Bronchial epithelial cell (primary cell): Measurements from ENCODE around the gene VRK1. TPM values are rescaled to one million over a fixed set of nuclear protein-coding genes. Genes with fewer than 3 reads are reported as not detected.

Experiments
- DNase-seq: peaks from one replicate; pipeline ENCODE4 v3.0.0-alpha.2; 2010; ENCODE audit warnings: low read depth
- FAIRE-seq: peaks from 2 replicates; lab custom pipeline; 2011; peaks lifted over from hg19 to GRCh38; lab: Jason Lieb, UNC
- H3K27me3 ChIP-seq: 2 replicates; pipeline ENCODE4 v1.5.1; 2011; ENCODE audit warnings: low read length; ENCODE audit not compliant: control insufficient read depth, insufficient read depth
- H3K36me3 ChIP-seq: 2 replicates; pipeline ENCODE4 v1.5.1; 2011; ENCODE audit warnings: low read length; ENCODE audit not compliant: control insufficient read depth, insufficient read depth
- H3K4me3 ChIP-seq: 2 replicates; pipeline ENCODE4 v1.5.1; 2011; ENCODE audit warnings: mild to moderate bottlenecking, low read depth, low read length, control low read depth
- total RNA-seq: library from RNA; depleted of rRNA; stranded (reverse); fragments of >200 nt; gene quantifications from 2 replicates; pipeline ENCODE4 v1.2.1, GENCODE V29; 2014
- TF ChIP-seq, protein P1 (sequence below): IDR thresholded peaks from 2 replicates; pipeline ENCODE4 v1.5.1; 2011; ENCODE audit warnings: mild to moderate bottlenecking, moderate library complexity, low read length, control low read depth, inconsistent platforms; ENCODE audit not compliant: insufficient read depth, severe bottlenecking

The VRK1 gene
- total RNA-seq, 1 donor from 2014 or later = 12.6 TPM

DNA sequence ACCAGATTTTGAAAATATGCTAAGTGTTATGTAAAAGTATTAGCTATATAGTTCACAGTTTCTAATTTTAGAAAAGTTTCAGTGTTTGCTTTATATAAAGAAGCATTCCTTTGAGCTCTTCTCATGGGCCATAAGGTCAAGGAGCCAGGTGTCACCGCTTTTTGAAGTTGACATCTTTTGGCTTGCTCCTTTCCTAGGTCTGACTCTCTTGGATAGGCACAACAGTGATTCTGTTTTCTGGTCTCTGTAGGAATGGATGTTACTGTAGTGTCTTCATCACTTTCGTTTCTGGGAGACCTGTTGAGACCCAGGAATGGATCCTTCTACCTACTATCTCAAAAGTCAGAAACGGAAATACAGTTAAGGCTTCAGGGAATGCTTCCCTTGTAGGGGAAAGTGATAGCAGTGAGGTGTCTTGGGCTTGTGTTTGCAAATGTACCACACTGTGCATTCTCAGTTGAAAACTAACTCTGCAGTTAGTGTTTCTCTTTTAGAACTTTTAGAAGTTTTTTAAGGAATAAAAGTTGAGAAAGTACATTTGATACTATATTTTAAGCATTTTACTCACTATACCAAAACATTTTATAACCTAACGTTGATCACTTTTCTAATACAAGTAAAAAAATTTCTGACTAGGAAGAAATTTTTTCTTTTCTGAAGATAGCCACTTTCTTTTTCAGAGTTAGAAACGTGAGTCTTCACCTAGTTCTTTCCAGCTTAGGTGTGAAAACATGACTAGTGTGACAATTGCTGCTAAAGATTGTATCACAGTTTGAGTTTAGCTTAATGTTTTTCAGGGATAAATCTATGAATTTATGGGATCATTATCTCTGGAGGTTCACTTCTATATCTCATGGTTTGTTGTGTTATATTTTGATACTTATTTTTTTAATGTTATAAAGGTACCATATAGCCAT is 20.8 kb downstream of the VRK1 start:
- H3K36me3 ChIP-seq = no peaks in the 10 kb centered on the region
- FAIRE-seq (no peak), DNase-seq (no peak)
- H3K4me3 ChIP-seq = no peak overlapping the region
- TF ChIP-seq, protein P1, sequence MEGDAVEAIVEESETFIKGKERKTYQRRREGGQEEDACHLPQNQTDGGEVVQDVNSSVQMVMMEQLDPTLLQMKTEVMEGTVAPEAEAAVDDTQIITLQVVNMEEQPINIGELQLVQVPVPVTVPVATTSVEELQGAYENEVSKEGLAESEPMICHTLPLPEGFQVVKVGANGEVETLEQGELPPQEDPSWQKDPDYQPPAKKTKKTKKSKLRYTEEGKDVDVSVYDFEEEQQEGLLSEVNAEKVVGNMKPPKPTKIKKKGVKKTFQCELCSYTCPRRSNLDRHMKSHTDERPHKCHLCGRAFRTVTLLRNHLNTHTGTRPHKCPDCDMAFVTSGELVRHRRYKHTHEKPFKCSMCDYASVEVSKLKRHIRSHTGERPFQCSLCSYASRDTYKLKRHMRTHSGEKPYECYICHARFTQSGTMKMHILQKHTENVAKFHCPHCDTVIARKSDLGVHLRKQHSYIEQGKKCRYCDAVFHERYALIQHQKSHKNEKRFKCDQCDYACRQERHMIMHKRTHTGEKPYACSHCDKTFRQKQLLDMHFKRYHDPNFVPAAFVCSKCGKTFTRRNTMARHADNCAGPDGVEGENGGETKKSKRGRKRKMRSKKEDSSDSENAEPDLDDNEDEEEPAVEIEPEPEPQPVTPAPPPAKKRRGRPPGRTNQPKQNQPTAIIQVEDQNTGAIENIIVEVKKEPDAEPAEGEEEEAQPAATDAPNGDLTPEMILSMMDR = no peak
- no peaks in the 10 kb centered on the region for H3K27me3 ChIP-seq

DNA sequence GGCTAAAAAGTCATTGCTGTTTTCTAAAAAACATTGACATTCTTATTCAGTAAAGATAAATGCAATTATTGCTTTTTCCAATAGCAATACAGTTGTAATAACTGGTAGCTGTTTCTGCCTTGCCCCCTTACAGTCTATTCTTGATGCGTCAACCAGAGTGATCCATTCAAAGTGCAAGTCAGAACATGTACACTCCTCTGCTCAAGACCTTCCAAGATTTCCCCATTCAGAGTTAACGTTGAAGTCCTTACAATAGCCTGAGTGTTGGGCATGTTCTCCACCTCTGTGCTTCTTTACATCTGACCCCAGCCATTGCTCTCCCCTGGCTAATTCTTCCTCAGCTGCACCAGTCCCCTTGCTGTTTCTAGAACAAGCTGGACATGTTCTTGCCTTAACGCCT is 24.3 kb downstream of the VRK1 start:
- H3K4me3 ChIP-seq = no peak overlapping the region
- peak; percentile 75 for FAIRE-seq

DNA sequence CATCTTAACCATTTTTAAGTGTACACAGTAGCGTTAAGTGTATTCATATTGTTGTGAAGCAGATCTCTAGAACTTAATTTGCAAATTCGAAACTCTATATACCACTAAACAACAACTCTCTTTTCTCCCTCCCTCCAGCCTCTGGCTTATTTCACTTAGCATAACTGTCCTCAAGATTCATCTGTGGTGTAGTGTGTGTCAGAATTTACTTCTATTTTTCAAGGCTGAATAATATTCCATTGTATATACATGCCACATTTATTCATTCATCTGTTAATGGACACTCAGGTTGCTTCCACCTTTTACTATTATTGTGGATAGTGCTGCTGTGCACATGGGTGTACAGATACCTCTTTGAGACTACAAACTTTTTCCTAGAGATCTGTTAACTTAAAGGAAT is 26.5 kb downstream of the VRK1 start:
- Histone ChIP-seq H3K36me3 (no peaks in the 10 kb centered on the region), H3K4me3 (no peak overlapping the region), H3K27me3 (no peaks in the 10 kb centered on the region)
- no peak for DNase-seq
- no peak for FAIRE-seq
- TF ChIP-seq, protein P1 = no peak

More for the DNA sequence above, 24.3 kb downstream of the VRK1 start:
- peak; percentile 97 for DNase-seq
- TF ChIP-seq, protein P1 = no peak
- no peaks in the 10 kb centered on the region for H3K36me3 ChIP-seq
- no peaks in the 10 kb centered on the region for H3K27me3 ChIP-seq

DNA sequence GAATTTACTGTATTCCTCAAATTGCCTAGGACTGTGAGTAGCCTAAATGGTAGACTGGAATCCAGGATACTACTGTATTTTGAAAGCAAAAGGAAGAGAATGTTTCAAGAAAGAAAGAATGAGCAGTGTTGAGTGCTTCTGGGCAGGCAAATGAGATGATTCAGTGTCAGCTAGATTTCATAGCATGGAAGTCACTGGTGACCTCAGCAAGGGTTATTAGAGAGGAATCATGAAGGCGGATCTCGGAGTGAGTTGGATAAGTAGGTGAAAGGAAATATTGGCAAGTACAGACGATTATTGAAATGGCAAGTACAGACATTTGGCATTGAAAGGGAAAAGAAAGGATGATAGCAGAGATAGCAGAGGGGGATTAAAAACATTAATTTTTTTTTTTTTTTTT is 27.1 kb downstream of the VRK1 start:
- FAIRE-seq (no peak), DNase-seq (peak; percentile 89)
- no peaks in the 10 kb centered on the region for H3K27me3 ChIP-seq
- TF ChIP-seq, protein P1 = no peak
- no peak overlapping the region for H3K4me3 ChIP-seq
- no peaks in the 10 kb centered on the region for H3K36me3 ChIP-seq

DNA sequence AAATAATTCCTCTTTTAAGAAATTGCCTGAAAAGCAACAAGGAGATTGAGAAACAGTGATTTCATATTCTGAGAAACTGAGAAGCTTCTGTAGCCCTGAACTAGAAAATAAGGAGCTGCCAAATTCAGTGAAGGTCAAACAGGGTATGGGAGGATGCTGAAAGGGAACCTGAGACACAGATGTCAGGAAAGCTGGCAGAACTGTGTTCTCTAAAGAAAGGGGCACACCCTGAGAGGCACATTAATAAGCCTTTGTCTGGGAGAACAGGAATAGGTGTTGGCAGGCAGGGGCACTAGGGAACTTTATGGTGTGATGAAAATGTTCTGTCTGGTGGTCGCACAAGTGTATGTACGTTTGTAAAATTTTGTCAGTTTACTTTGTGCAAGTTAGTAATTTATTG is 29.6 kb downstream of the VRK1 start:
- TF ChIP-seq, protein P1 = no peak
- no peak overlapping the region for H3K4me3 ChIP-seq
- FAIRE-seq (no peak), DNase-seq (no peak)
- H3K36me3 ChIP-seq = no peaks in the 10 kb centered on the region
- H3K27me3 ChIP-seq = no peaks in the 10 kb centered on the region
